Omental fat pad (tissue), 4 donors: Measurements from ENCODE around the gene PDHA2. TPM values are rescaled to one million over a fixed set of nuclear protein-coding genes. Genes with fewer than 3 reads are reported as not detected.
"Not testable (repeated sequence)": the region's sequence is repeated elsewhere in the genome, so short reads cannot be mapped to it uniquely, and the experiment has no call there.

ENCODE experiments used
- ATAC-seq: fragments of 150-250 bp; one replicate; pipeline ENCODE4 v1.9.1; 2016; ENCODE audit warnings: mild to moderate bottlenecking, moderate library complexity; ENCODE audit not compliant: low FRiP score
- DNase-seq: peaks from one replicate; pipeline ENCODE4 v3.0.0-alpha.2; 2019; ENCODE audit warnings: low spot score
- total RNA-seq, 4 donors: library from RNA; depleted of rRNA; stranded (reverse); fragments of >200 nt; gene quantifications; one replicate each; pipeline ENCODE4 v1.1.0, GENCODE V29; 2016
- TF ChIP-seq, protein P1 (sequence below), 3 donors: fragments of 450-650 bp; IDR thresholded peaks; one replicate each; pipeline ENCODE4 v1.5.1; 2016 to 2017; ENCODE audit warnings: antibody characterized with exemption in 3 of 3, mild to moderate bottlenecking in 3 of 3, moderate library complexity in 2 of 3

The PDHA2 gene
- total RNA-seq, 4 donors from 2014 or later = not detected

DNA sequence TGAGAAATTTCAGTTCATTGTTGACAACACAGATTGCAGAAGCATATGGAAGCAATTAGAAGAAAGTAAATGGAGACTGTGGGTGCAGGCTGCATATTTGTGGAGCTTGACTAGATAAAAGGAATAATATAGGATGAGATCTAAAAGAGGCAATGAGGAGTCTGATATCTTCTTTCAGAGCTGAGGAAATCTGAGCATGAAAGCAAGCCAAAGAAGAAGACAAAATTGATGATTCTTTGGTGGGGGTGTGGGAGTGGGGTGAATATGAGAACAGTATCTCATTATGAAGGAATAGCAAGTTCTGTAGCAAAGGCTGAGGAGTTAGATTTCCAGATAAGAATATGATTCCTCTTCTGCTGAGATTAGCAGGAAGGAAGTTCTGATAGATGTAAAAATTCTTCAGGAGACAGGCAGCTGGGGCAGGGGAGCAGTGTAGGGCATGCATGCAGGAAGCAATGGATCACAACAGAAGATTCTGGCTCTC is 6.1 kb upstream of the PDHA2 start:
- ATAC-seq (no peak), DNase-seq (no peak)
- TF ChIP-seq, protein P1, sequence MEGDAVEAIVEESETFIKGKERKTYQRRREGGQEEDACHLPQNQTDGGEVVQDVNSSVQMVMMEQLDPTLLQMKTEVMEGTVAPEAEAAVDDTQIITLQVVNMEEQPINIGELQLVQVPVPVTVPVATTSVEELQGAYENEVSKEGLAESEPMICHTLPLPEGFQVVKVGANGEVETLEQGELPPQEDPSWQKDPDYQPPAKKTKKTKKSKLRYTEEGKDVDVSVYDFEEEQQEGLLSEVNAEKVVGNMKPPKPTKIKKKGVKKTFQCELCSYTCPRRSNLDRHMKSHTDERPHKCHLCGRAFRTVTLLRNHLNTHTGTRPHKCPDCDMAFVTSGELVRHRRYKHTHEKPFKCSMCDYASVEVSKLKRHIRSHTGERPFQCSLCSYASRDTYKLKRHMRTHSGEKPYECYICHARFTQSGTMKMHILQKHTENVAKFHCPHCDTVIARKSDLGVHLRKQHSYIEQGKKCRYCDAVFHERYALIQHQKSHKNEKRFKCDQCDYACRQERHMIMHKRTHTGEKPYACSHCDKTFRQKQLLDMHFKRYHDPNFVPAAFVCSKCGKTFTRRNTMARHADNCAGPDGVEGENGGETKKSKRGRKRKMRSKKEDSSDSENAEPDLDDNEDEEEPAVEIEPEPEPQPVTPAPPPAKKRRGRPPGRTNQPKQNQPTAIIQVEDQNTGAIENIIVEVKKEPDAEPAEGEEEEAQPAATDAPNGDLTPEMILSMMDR (IDR thresholded peaks at IDR 0.05) = no peak

DNA sequence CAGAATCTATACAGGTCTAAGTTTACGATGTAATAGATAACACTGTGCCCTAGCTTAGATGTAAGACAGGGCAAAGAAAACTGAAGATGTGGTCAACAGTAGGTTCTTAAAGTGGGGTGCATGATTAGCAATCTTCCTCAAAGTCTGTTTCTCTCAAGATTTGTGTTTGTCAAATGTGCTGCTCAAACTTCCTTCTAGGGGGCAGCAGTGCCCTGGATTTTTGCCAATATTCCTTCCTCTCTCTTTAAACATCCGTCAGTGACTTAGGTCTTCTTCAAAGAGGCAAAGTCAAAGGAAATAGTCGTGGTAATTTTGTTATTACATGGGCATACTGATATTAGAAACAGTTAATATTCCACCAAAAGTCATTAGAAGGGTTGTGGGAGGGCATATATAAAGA is 4.2 kb upstream of the PDHA2 start:
- DNase-seq (no peak), ATAC-seq (no peak)
- TF ChIP-seq, protein P1 (IDR thresholded peaks at IDR 0.05) = no peak

DNA sequence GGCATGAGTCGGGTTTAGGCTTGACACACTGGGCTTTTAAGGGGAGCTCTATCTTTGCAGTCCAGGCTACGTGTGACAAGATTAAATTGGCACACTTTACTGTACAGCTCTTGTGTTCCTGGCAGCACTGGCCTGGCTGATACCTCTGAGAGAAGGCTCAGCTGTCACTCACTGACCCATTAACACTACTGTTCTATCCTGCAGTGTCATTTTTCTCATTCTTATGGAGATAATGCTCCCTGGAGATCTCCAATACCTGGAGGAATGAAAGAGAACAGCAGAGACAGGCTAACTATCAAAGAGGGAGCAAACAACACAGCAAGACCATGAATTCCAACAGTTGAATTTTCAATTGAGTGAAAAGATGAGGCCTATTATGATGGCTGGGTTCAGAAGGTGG is 1.7 kb upstream of the PDHA2 start:
- ATAC-seq = no peak
- DNase-seq = no peak
- TF ChIP-seq, protein P1 (IDR thresholded peaks at IDR 0.05) = no peak

DNA sequence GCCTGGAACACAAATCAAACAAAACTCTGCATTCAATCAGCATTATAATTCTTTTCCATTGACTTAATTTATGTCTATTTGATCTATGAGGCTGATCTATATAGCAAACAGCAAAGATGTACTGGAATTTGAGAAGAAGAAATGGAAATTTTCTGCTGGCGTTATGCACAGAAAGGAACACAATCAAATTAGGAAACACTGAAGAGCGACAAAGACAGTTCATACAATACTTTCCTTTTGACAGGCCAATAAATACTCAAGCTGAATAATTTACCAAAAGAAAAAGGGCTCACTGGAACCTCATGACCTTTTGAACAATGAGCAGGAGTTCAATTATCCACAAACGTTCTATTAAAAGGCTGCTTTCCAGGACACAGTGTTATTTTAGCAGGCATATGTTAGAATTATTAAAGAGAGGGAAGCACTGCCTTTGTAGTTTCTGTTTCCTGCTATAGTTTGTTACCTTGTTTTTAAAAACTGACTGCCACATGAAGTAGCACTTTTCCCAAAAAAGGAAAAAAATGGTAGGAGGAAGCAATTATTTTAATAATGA is 8.1 kb downstream of the PDHA2 start:
- TF ChIP-seq, protein P1 (IDR thresholded peaks at IDR 0.05) = no peak
- ATAC-seq (no peak), DNase-seq (no peak)

DNA sequence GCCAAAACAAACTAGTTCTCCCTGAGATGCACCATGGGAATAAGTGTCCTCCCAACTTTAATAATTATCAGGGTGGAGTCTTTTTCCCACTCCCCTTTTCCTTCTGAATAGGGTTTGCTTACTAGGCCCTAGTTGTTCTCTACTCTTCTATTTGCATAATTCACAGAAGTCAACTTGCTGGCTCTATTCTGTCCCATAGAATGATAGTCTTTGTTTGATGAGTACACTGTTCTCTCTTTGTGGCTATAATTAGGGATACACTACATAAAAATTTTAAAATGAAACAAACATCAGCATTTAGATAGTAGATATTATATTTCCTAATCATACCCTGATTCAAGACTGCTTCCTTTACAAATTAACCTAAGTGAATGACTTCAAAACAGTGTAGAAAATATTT is 10.3 kb downstream of the PDHA2 start:
- DNase-seq (no peak), ATAC-seq (no peak)
- TF ChIP-seq, protein P1 (IDR thresholded peaks at IDR 0.05) = no peak

DNA sequence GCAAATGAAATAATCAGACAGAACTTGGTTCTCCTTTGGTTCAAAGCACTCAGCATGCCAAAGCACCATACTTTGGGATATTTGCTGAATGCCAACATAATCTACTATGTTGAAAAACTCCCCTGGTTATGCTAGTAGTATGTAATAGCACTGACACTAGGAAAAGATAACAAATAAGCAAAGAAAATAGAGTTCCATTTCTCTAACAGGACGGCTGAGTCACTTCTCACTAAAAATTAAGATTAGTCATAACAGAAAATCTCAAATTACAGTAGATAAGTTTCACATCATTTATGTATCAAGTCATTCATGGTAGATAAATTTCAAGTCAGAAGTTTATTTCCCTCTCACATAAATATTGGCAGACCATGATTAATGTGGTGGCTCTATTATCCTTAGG is 17.9 kb downstream of the PDHA2 start:
- DNase-seq (no peak), ATAC-seq (peak; percentile 59)
- TF ChIP-seq, protein P1 (IDR thresholded peaks at IDR 0.05) = no peak

DNA sequence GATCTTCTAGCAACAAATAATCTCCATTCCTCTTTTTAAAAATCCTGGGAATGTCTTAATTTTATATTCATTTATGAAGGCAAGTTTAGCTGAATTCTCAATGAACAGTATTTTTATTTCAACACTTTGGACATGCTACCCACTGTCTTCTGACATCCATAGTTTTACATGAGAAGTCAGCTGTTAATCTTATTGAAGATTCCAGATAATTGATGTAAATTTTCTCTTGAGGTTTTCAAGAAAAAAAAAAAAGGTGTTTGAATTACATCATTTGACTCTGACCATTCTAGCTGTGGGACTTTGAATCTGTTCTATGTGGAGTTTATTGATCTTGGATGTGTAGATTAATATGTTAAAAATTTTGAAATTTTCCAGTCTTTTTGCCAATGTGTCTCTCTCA is 28.0 kb downstream of the PDHA2 start:
- DNase-seq = no peak
- no peak for ATAC-seq

DNA sequence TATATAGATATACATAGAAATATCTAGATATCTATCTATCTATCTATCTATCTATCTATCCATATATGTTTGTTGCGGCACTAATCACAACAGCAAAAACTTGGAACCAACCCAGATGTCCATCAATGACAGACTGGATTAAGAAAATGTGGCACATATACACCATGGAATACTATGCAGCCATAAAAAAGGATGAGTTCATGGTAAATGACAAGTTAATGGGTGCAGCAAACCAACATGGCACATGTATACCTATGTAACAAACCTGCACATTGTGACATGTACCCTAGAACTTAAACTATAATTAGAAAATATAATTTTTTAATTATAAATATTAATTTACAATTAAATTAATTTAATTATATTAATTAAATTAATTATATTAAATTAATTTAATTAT is 29.5 kb downstream of the PDHA2 start:
- not testable (repeated sequence) for ATAC-seq, DNase-seq

More for the DNA sequence above, 28.0 kb downstream of the PDHA2 start:
- TF ChIP-seq, protein P1 (IDR thresholded peaks at IDR 0.05) = no peak
